ENCODE measurements around the gene INSIG1.

The INSIG1 gene

DNA sequence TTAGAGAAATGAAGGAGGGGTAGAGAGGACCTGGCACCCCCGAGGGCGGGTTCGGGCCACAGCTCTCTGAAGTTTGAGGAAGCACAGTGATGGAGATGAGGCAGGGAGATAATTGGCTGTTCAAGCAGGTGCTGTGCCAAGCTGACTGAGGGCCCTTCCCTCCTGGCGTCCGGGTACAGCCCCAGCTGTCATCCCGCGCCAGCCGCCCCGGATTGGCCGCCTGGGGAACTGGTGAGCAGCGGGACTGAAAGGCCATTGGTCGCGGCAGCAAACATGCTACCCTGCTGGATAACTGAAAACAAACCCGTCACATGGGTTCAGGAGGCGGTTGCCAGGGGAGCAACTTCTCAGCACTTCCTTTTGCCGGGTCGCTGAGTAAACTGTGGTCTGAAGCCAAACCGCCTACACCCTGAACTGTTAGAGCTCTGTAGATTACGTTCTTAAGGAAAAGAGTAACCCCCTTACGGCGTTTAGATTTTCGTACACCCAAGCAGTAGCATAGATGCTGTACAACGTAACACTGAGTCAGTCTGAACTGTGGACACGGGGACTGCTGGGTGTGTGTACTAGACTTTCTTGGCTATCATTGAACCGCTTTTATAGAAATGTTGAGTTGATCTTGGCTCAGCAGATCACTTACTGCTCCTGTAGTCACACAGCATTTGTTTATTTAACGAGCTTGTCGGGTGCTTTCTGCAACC, 1.3 kb downstream of the INSIG1 start:
- Histone ChIP-seq H3K27ac (ENCODE audit: low read length) (peak overlapping the region; percentile 42), H3K4me1 (ENCODE audit: insufficient read depth, low read length) (peaks cover 12% of the 10 kb centered on the region), H3K4me3 (ENCODE audit: low read length) (peak overlapping the region; percentile 88), H3K9me3 (ENCODE audit: insufficient read depth, low read depth, low read length) (no peaks in the 10 kb centered on the region), H3K36me3 (ENCODE audit: insufficient read depth, low read depth, low read length) (peaks cover 47% of the 10 kb centered on the region; the same call in 1 of the 2 replicates), H3K27me3 (ENCODE audit: insufficient read depth, low read length) (no peaks in the 10 kb centered on the region), H3K9ac (ENCODE audit: low read depth, low read length) (peak overlapping the region; percentile 84; the same call in 1 of the 2 replicates)

DNA sequence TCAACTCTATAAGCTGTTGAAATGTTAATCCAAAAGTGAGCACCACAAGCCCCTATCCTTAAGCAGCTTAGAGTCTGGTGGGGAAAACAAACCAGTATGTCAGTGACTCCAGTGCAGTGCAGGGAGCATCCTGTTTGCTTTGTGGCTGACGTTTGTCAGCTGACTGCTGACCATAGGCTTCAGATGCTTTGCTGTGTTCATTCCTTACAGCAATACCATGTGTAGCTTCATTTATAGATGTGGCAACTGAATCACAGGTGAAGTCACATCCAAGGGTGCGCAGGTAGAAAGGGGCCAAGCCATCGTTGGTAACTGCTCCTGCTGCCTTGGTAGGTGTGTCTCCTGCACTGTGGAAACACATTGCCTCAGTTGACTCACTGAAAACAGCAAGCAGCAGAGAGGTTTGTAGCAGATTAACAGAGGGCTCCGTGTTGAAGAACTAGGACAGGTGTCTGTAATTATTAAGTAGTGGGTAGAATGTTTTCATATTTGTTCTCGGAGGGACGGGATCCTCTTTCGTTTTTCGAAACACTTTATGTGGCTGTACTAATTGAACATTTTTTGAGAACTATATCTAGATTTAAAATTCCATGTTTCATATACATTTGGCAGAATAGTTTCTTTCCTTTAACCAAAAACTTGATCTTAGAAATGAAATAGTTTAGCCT, 2.0 kb downstream of the INSIG1 start:
- Histone ChIP-seq H3K4me1 (ENCODE audit: insufficient read depth, low read length) (peaks cover 12% of the 10 kb centered on the region), H3K27ac (ENCODE audit: low read length) (peak overlapping the region; percentile 42), H3K27me3 (ENCODE audit: insufficient read depth, low read length) (no peaks in the 10 kb centered on the region), H3K9me3 (ENCODE audit: insufficient read depth, low read depth, low read length) (no peaks in the 10 kb centered on the region), H3K9ac (ENCODE audit: low read depth, low read length) (peak overlapping the region; percentile 56; the same call in 1 of the 2 replicates), H3K36me3 (ENCODE audit: insufficient read depth, low read depth, low read length) (peaks cover 53% of the 10 kb centered on the region; the same call in 1 of the 2 replicates), H3K4me3 (ENCODE audit: low read length) (peak overlapping the region; percentile 88)

- Histone ChIP-seq H3K9me3 (ENCODE audit: insufficient read depth, low read depth, low read length) (no peaks in the 10 kb centered on the region), H3K36me3 (ENCODE audit: insufficient read depth, low read depth, low read length) (peaks cover 61% of the 10 kb centered on the region; the same call in 1 of the 2 replicates), H3K4me1 (ENCODE audit: insufficient read depth, low read length) (peaks cover 12% of the 10 kb centered on the region), H3K27me3 (ENCODE audit: insufficient read depth, low read length) (no peaks in the 10 kb centered on the region), H3K4me3 (ENCODE audit: low read length) (peak overlapping the region; percentile 88; the same call in 1 of the 2 replicates), H3K27ac (ENCODE audit: low read length) (no peak overlapping the region), H3K9ac (ENCODE audit: low read depth, low read length) (no peak overlapping the region)
These were observed 3.2 kb downstream of the INSIG1 start for GRCh38 chr7:155300641-155301452.

- H3K9me3 ChIP-seq (ENCODE audit: insufficient read depth, low read depth, low read length): no peaks in the 10 kb centered on the region
- no peaks in the 10 kb centered on the region for H3K27me3 ChIP-seq (ENCODE audit: insufficient read depth, low read length)
- H3K4me3 ChIP-seq (ENCODE audit: low read length): no peak overlapping the region
- H3K36me3 ChIP-seq (ENCODE audit: insufficient read depth, low read depth, low read length): peaks cover 83% of the 10 kb centered on the region
- H3K4me1 ChIP-seq (ENCODE audit: insufficient read depth, low read length): peaks cover 8% of the 10 kb centered on the region
- no peak overlapping the region for H3K27ac ChIP-seq (ENCODE audit: low read length)
- no peak overlapping the region for H3K9ac ChIP-seq (ENCODE audit: low read depth, low read length)
These were observed 5.4 kb downstream of the INSIG1 start for GRCh38 chr7:155303039-155303593.

GRCh38 chr7:155303897-155304296, 6.2 kb downstream of the INSIG1 start:
- peaks cover 91% of the 10 kb centered on the region for H3K36me3 ChIP-seq (ENCODE audit: insufficient read depth, low read depth, low read length)
- peaks cover 8% of the 10 kb centered on the region for H3K4me1 ChIP-seq (ENCODE audit: insufficient read depth, low read length)

DNA sequence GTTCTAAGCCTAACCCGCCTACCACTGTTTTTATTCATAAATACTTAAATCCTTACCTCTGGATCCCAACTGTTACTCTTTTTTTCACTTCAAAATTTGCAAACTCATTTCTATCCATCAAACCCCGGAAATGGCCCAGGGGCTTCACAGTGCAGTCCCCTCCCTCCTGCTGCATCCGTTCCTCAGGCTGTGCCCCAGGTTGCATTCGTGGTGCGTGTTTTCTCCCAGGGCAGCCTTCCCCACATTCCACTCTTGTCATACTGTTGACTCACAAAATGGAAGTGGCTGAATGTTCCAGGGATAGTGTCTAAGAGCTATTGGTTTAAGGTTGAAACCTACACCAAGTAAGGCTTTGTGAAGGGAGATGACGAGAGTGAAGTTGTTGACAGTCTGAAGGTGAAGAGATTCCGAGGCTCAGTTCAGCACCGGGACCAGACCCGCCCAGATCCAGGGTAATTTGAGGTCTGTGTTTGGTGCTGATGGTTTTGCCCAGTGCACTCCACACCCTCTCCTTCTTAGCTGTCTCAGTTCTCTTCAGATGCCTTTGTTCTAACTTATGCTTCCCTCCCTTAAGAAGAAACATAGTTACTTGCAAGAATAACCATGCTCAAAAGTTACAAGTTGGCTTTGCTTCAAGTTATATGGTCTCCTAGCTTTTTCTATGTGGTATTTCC, 7.7 kb downstream of the INSIG1 start:
- H3K27me3 ChIP-seq (ENCODE audit: insufficient read depth, low read length): no peaks in the 10 kb centered on the region
- H3K9ac ChIP-seq (ENCODE audit: low read depth, low read length): no peak overlapping the region
- no peak overlapping the region for H3K27ac ChIP-seq (ENCODE audit: low read length)
- H3K4me3 ChIP-seq (ENCODE audit: low read length): no peak overlapping the region
- peaks cover 94% of the 10 kb centered on the region for H3K36me3 ChIP-seq (ENCODE audit: insufficient read depth, low read depth, low read length)
- no peaks in the 10 kb centered on the region; the same call in 1 of the 2 replicates for H3K4me1 ChIP-seq (ENCODE audit: insufficient read depth, low read length)
- H3K9me3 ChIP-seq (ENCODE audit: insufficient read depth, low read depth, low read length): no peaks in the 10 kb centered on the region

More at GRCh38 chr7:155303897-155304296, 6.2 kb downstream of the INSIG1 start:
- H3K9ac ChIP-seq (ENCODE audit: low read depth, low read length): no peak overlapping the region
- H3K27me3 ChIP-seq (ENCODE audit: insufficient read depth, low read length): no peaks in the 10 kb centered on the region
- no peak overlapping the region for H3K27ac ChIP-seq (ENCODE audit: low read length)
- H3K4me3 ChIP-seq (ENCODE audit: low read length): no peak overlapping the region
- H3K9me3 ChIP-seq (ENCODE audit: insufficient read depth, low read depth, low read length): no peaks in the 10 kb centered on the region

- no peaks in the 10 kb centered on the region for H3K4me1 ChIP-seq (ENCODE audit: insufficient read depth, low read length)
- no peaks in the 10 kb centered on the region for H3K27me3 ChIP-seq (ENCODE audit: insufficient read depth, low read length)
- H3K36me3 ChIP-seq (ENCODE audit: insufficient read depth, low read depth, low read length): peaks cover 84% of the 10 kb centered on the region
- H3K9ac ChIP-seq (ENCODE audit: low read depth, low read length): no peak overlapping the region
- H3K27ac ChIP-seq (ENCODE audit: low read length): no peak overlapping the region
- no peak overlapping the region for H3K4me3 ChIP-seq (ENCODE audit: low read length)
- H3K9me3 ChIP-seq (ENCODE audit: insufficient read depth, low read depth, low read length): no peaks in the 10 kb centered on the region
These were observed 9.2 kb downstream of the INSIG1 start for GRCh38 chr7:155306673-155307470.

- Histone ChIP-seq H3K36me3 (ENCODE audit: insufficient read depth, low read depth, low read length) (peaks cover 68% of the 10 kb centered on the region), H3K27me3 (ENCODE audit: insufficient read depth, low read length) (no peaks in the 10 kb centered on the region), H3K9me3 (ENCODE audit: insufficient read depth, low read depth, low read length) (no peaks in the 10 kb centered on the region), H3K4me1 (ENCODE audit: insufficient read depth, low read length) (no peaks in the 10 kb centered on the region), H3K27ac (ENCODE audit: low read length) (no peak overlapping the region), H3K4me3 (ENCODE audit: low read length) (no peak overlapping the region), H3K9ac (ENCODE audit: low read depth, low read length) (no peak overlapping the region)
These were observed 10.8 kb downstream of the INSIG1 start for GRCh38 chr7:155308330-155309020.

DNA sequence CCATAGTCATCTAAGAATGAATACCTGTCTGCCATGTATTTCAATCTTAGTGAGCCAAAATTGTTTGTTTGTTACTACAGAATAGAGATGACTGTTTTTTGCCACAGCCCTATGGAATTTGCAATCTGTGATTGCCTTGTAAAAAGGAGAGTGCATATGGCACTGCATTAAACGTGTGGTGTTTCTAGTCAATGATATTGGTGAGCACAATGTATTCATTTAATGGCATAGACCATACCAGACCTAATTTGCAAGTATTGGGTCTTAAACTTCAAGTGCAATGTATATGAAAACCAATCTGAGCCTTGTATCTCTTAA, 11.3 kb downstream of the INSIG1 start:
- Histone ChIP-seq H3K9me3 (ENCODE audit: insufficient read depth, low read depth, low read length) (no peaks in the 10 kb centered on the region), H3K27me3 (ENCODE audit: insufficient read depth, low read length) (no peaks in the 10 kb centered on the region), H3K9ac (ENCODE audit: low read depth, low read length) (no peak overlapping the region), H3K36me3 (ENCODE audit: insufficient read depth, low read depth, low read length) (peaks cover 63% of the 10 kb centered on the region), H3K27ac (ENCODE audit: low read length) (no peak overlapping the region), H3K4me3 (ENCODE audit: low read length) (no peak overlapping the region), H3K4me1 (ENCODE audit: insufficient read depth, low read length) (no peaks in the 10 kb centered on the region)

- Histone ChIP-seq H3K36me3 (ENCODE audit: insufficient read depth, low read depth, low read length) (peaks cover 51% of the 10 kb centered on the region), H3K4me1 (ENCODE audit: insufficient read depth, low read length) (no peaks in the 10 kb centered on the region), H3K27me3 (ENCODE audit: insufficient read depth, low read length) (no peaks in the 10 kb centered on the region), H3K4me3 (ENCODE audit: low read length) (no peak overlapping the region), H3K9ac (ENCODE audit: low read depth, low read length) (no peak overlapping the region), H3K27ac (ENCODE audit: low read length) (no peak overlapping the region), H3K9me3 (ENCODE audit: insufficient read depth, low read depth, low read length) (no peaks in the 10 kb centered on the region)
These were observed 12.9 kb downstream of the INSIG1 start for GRCh38 chr7:155310425-155311114.

Measured in iPS-20b (cell line).